ENCODE data around the gene NAP1L2. TPM values are rescaled to one million over a fixed set of nuclear protein-coding genes. Genes with fewer than 3 reads are reported as not detected.

The NAP1L2 gene, protein sequence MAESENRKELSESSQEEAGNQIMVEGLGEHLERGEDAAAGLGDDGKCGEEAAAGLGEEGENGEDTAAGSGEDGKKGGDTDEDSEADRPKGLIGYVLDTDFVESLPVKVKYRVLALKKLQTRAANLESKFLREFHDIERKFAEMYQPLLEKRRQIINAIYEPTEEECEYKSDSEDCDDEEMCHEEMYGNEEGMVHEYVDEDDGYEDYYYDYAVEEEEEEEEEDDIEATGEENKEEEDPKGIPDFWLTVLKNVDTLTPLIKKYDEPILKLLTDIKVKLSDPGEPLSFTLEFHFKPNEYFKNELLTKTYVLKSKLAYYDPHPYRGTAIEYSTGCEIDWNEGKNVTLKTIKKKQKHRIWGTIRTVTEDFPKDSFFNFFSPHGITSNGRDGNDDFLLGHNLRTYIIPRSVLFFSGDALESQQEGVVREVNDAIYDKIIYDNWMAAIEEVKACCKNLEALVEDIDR
- total RNA-seq (2022; extraction: Qiagen RNA extraction; ENCODE audit: low read depth): 0.73 to 1.7 TPM (median 1.0 TPM) in 5 replicates

DNA sequence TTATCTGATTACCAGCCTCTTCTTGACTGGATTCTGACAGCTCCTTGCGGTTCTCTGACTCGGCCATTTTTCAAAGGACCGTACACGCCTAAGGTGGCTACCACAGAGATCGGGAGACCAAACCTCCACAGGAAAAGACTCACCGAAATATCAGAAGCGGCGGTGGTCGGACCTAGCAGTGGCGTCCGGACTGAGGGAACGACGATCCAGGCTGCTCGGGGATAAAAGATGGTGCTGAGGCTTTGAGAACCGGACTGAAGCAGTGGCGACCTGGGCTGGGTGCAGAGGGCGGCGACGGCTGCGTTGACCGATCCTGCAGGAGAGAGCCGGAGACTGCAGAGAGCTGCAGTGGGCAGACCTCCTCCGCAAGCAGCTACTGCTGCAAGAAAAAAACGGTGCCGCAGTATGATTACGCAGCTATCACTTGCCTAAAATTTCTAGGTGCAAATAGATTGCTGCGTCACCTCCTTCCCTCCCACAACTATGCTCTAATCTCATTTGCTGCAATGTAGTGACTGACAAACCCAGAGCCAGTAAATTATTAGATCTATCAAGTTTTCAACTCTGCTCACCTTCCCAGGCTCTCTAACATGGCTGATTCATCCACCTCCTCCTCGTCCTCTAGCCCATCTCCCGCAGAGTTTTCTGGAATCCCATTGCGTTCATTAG, at the start of gene NAP1L2:
Gene NAP1L2, minus strand, starts transcription at position 426 of the 669 bp plus-strand sequence. Its CDS starts 359 bp downstream, at position 67.

Other genes with a start within 250 kb of the NAP1L2 start
- gene PABPC1L2B, start 211.9 kb downstream of the NAP1L2 start, total RNA-seq (2022; extraction: Qiagen RNA extraction; ENCODE audit: low read depth): not detected in 5 replicates
- not detected in 5 replicates for gene PABPC1L2A, start 135.3 kb downstream of the NAP1L2 start, total RNA-seq (2022; extraction: Qiagen RNA extraction; ENCODE audit: low read depth)
- not detected in 5 replicates for gene CDX4, start 232.2 kb upstream of the NAP1L2 start, total RNA-seq (2022; extraction: Qiagen RNA extraction; ENCODE audit: low read depth)

All from A549 treated with ZK216348 at 1 μM for 4 hours (cell line).